ENCODE measurements around the gene CAMK1.

GRCh38 chr3:9810846-9811245 lies 41.1 kb upstream of the CAMK1 start:
- TF ChIP-seq POLR2A (IDR thresholded peaks at IDR 0.05; ENCODE audit: extremely low read depth, insufficient read length) (no peak), CTCF (IDR thresholded peaks at IDR 0.05; ENCODE audit: low read depth, low read length) (no peak), MAX (IDR thresholded peaks at IDR 0.05; ENCODE audit: low read depth, low read length) (no peak), MYC (IDR thresholded peaks at IDR 0.05; ENCODE audit: low read depth, low read length) (no peak)
